ENCODE measurements around the gene IL22RA2.
"Not testable (repeated sequence)": the region's sequence is repeated elsewhere in the genome, so short reads cannot be mapped to it uniquely, and the experiment has no call there.

Gene IL22RA2

DNA sequence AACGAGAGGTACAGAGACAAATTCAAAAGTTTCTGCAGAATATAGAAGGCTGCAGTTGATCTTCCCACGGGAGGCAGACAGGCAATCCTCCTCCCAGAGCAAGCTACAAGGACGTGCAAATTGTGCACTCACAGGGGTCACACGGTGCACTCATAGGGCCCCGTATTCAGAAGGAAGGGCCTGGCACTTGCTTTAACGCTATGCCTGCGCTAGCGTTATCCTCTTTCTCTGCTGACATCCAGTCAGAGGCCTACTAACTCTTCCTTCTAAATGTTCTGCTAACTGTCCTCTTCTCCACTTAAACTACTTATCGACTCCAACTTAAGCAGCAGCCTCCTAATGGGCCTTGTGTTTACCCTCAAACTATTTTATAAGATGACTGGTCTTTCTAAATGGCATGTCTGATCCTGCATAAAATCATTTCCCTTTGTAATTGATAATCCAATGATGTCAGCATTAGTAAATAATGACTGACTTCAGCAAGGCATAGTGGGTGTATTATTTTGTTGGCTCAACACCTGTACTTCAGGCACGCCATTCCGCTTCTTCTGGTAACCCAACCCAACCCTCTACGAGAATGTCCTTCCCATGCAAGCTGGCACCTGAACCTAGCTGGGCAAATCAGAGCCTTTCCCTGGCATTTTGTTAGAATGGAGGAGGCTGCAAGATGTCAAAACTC lies 43.6 kb upstream of the IL22RA2 start:
- H3K4me3 ChIP-seq (ENCODE audit: low read depth, low read length) = peak overlapping the region; percentile 84
- no peak for DNase-seq (ENCODE audit: low read depth)
- TF ChIP-seq, protein P1, sequence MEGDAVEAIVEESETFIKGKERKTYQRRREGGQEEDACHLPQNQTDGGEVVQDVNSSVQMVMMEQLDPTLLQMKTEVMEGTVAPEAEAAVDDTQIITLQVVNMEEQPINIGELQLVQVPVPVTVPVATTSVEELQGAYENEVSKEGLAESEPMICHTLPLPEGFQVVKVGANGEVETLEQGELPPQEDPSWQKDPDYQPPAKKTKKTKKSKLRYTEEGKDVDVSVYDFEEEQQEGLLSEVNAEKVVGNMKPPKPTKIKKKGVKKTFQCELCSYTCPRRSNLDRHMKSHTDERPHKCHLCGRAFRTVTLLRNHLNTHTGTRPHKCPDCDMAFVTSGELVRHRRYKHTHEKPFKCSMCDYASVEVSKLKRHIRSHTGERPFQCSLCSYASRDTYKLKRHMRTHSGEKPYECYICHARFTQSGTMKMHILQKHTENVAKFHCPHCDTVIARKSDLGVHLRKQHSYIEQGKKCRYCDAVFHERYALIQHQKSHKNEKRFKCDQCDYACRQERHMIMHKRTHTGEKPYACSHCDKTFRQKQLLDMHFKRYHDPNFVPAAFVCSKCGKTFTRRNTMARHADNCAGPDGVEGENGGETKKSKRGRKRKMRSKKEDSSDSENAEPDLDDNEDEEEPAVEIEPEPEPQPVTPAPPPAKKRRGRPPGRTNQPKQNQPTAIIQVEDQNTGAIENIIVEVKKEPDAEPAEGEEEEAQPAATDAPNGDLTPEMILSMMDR (IDR thresholded peaks at IDR 0.05; ENCODE audit: low read depth, low read length, missing control alignments) = no peak

- DNase-seq (ENCODE audit: low read depth) = no peak
- H3K4me3 ChIP-seq (ENCODE audit: low read depth, low read length) = peak overlapping the region; percentile 84; the same call in 1 of the 2 replicates
- TF ChIP-seq, protein P1 (IDR thresholded peaks at IDR 0.05; ENCODE audit: low read depth, low read length, missing control alignments) = no peak
Measured at GRCh38 chr6:137216106-137216505, 42.7 kb upstream of the IL22RA2 start.

- H3K4me3 ChIP-seq (ENCODE audit: low read depth, low read length); DNase-seq (ENCODE audit: low read depth): not testable (repeated sequence)
Measured at GRCh38 chr6:137215630-137216029, 42.2 kb upstream of the IL22RA2 start.

DNA sequence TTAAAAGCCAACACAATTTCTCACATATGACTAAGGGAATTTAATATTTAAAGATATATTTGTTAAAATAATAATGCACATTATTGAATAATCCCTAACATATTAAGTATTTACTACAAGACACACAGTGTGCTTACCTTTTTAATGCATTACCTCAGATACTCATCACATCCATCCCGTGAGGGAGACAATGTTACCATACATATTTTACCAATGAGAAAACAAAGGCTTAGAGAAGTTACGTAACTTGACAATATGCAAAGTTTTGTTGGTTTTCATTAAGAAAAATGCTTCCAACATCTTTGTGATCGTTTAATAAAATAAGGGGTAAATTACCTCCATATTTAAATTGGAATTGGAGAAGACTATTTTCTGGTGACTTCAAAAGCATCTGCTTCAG lies 41.5 kb upstream of the IL22RA2 start:
- TF ChIP-seq, protein P1 (IDR thresholded peaks at IDR 0.05; ENCODE audit: low read depth, low read length, missing control alignments) = no peak
- DNase-seq (ENCODE audit: low read depth) = no peak
- H3K4me3 ChIP-seq (ENCODE audit: low read depth, low read length) = no peak overlapping the region

- no peak for DNase-seq (ENCODE audit: low read depth)
Measured at GRCh38 chr6:137213813-137214212, 40.4 kb upstream of the IL22RA2 start.

DNA sequence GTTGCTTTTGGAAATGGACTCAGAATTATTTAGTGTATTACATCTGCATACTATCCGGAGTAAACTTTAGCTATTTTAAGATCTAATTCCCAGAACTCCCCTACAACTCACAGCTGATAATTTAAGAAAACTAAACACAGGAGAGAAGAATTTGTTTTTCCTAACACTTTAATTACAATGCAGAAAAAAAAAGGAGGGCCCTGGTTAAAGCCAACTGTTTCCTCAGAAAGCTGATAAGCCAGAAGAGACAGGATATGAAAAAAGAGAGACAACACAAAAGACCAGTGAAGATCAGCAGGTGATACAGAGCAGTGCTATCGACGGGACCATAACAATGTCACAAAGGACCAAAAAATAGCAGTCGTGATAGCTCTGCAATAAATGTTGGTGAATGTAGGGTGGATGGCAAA lies 39.9 kb upstream of the IL22RA2 start:
- H3K4me3 ChIP-seq (ENCODE audit: low read depth, low read length) = no peak overlapping the region
- TF ChIP-seq, protein P1 (IDR thresholded peaks at IDR 0.05; ENCODE audit: low read depth, low read length, missing control alignments) = no peak
- DNase-seq (ENCODE audit: low read depth) = no peak

More at GRCh38 chr6:137213813-137214212, 40.4 kb upstream of the IL22RA2 start:
- TF ChIP-seq, protein P1 (IDR thresholded peaks at IDR 0.05; ENCODE audit: low read depth, low read length, missing control alignments) = no peak
- H3K4me3 ChIP-seq (ENCODE audit: low read depth, low read length) = no peak overlapping the region

- no peak for DNase-seq (ENCODE audit: low read depth)
- no peak overlapping the region for H3K4me3 ChIP-seq (ENCODE audit: low read depth, low read length)
- TF ChIP-seq, protein P1 (IDR thresholded peaks at IDR 0.05; ENCODE audit: low read depth, low read length, missing control alignments) = no peak
Measured at GRCh38 chr6:137211910-137212309, 38.5 kb upstream of the IL22RA2 start.

Data from GM12864 (cell line).